GM12892 (cell line): ENCODE measurements around the gene PRMT5.

Experiments used
- DNase-seq: peaks from one replicate; pipeline ENCODE4 v3.0.0; 2011; ENCODE audit not compliant: insufficient read length
- FAIRE-seq: peaks from 2 replicates; lab custom pipeline; 2011; peaks lifted over from hg19 to GRCh38; lab: Jason Lieb, UNC
- POLR2A ChIP-seq: IDR thresholded peaks from 2 replicates; pipeline ENCODE4 v1.6.1; 2011; ENCODE audit warnings: low read depth, low read length, control low read depth
- POLR2AphosphoS5 ChIP-seq: IDR thresholded peaks from 2 replicates; pipeline ENCODE4 v1.6.1; 2011; ENCODE audit warnings: low read depth, low read length, control low read depth
- TAF1 ChIP-seq: IDR thresholded peaks from 2 replicates; pipeline ENCODE4 v1.6.1; 2011; ENCODE audit warnings: low read depth, mild to moderate bottlenecking, control low read depth, low read length, borderline replicate concordance

The PRMT5 gene

DNA sequence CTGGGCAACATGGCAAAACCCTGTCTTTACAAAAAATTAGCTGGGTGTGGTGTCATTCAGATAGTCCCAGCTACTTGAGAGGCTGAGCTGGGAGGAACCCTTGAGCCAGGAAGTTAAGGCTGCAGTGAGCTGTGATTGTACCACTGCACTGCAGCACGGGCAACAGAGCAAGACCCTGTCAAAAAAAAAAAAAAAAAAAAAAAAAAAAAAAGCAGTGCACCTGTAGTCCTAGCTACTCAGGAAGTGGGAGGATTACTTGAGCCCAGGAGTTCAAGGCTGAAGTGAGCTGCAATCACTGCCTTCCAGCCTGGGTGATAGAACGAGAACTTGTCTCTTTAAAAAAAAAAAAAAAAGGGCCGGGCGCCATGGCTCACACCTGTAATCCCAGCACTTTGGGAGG is 40.5 kb downstream of the PRMT5 start:
- FAIRE-seq (no peak), DNase-seq (no peak)
- TF ChIP-seq POLR2AphosphoS5 (no peak), TAF1 (no peak), POLR2A (no peak)

DNA sequence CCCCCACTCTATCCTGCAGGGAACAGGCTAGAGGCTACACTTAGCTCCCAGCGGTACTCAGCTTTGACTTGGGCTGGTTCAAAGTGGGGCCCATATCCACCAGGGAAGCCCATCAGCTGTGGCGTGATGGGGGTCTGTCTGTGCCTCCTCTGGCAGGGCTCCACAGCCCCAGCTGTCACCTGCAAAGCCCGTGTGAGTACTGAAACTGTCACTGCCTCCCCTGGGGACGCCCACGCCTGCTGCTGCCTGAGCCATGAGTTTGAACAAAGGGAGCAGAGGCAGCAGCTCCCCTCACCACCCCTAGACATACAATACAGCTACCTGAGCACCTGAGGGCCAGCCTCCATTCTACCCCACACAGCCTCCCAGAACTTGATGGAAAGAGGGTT is 41.2 kb downstream of the PRMT5 start:
- no peak for DNase-seq
- TF ChIP-seq TAF1 = peak; percentile 63; the same call in 1 of the 2 replicates
- no peak; the same call in 1 of the 2 replicates for TF ChIP-seq POLR2AphosphoS5
- TF ChIP-seq POLR2A = no peak; the same call in 1 of the 2 replicates
- peak; percentile 88 for FAIRE-seq

DNA sequence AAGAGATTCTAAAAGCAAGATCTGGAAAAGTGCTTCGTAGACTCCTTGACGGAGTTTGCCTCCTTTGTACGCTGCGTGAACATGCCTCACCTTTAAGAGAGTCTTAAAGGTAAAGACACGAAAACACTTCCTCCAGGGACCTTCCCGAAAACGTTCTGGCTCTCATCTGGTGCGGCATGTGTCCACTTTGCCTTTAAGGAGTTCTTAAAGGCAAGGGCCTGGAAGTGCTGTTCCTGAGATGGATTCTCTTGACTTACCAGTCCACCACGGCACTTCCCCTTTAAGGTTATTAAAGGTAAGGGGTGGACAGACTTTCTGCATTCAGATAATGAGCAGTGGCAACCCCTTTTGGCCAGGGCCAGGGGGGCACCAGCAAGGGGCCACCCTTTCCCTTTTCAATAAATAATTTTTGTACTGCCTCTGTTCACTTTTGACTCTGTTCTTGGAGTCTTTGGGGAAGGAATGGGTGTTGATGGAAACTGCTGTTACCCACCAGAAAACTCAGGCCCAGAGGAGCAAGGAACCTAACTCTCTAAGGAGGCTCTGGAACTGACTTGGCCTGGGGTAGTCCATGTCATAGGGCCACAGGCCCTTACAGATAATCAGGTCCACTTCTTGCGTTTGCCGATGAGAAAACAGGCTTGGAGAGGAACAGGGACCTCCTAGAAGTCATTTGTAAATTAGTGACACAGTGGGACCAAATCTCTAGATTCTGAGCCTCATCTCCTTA is 41.8 kb downstream of the PRMT5 start:
- FAIRE-seq (peak; percentile 76), DNase-seq (peak; percentile 51)
- 0 out of 2 replicates have a peak, but pooled peaks have one; percentile 12 for TF ChIP-seq POLR2AphosphoS5
- TF ChIP-seq TAF1 = no peak
- TF ChIP-seq POLR2A = 0 out of 2 replicates have a peak, but pooled peaks have one; percentile 54

DNA sequence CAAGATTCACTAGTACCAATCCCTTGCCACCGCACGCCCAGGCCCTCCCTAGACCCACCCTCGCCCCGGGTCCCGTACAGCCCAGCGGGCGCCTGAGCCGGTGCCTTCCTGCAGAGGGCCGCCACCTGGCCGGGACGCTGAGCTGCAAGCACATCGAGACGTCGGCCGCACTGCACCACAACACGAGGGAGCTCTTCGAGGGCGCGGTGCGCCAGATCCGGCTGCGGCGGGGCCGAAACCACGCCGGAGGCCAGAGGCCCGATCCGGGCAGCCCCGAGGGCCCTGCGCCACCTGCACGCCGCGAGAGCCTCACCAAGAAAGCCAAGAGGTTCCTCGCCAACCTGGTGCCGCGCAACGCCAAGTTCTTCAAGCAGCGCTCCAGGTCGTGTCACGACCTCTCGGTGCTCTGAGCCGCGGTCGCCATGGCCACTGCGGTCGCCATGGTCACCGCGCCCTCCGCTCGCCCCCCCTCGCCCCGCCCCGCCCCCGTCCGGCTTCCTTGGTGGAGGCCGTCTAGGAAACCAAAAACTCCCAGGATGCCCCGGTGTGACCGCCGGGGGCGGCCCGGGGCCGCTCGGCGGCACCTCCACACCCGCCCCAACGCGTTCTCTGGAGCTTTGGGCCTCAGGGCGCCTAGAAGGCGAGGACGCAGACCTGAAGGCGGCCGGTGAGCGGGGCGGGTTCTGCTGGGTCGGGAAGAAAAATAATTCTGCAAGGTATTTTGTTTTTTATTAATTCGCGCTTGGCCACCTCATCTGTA is 42.5 kb downstream of the PRMT5 start:
- TF ChIP-seq POLR2A (peak; percentile 79), POLR2AphosphoS5 (no peak)
- FAIRE-seq (peak; percentile 30), DNase-seq (peak; percentile 78)

DNA sequence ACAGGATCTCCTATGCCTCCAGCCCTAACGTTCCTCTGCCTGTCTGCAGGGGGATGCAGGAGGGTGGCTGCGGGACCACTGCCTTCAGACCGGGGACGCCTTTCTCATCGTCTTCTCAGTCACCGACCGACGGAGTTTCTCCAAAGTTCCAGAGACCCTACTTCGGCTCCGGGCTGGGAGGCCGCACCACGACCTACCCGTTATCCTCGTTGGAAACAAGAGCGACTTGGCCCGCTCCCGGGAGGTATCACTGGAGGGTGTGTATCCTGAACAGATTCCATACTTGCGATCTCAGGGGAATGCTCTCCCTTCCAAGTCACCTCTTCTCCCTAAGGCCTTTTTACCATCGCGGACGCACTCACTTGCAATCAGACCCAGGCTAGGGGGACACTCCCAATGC is 43.2 kb downstream of the PRMT5 start:
- FAIRE-seq (no peak), DNase-seq (no peak)
- TF ChIP-seq POLR2AphosphoS5 (no peak), TAF1 (no peak), POLR2A (no peak)

DNA sequence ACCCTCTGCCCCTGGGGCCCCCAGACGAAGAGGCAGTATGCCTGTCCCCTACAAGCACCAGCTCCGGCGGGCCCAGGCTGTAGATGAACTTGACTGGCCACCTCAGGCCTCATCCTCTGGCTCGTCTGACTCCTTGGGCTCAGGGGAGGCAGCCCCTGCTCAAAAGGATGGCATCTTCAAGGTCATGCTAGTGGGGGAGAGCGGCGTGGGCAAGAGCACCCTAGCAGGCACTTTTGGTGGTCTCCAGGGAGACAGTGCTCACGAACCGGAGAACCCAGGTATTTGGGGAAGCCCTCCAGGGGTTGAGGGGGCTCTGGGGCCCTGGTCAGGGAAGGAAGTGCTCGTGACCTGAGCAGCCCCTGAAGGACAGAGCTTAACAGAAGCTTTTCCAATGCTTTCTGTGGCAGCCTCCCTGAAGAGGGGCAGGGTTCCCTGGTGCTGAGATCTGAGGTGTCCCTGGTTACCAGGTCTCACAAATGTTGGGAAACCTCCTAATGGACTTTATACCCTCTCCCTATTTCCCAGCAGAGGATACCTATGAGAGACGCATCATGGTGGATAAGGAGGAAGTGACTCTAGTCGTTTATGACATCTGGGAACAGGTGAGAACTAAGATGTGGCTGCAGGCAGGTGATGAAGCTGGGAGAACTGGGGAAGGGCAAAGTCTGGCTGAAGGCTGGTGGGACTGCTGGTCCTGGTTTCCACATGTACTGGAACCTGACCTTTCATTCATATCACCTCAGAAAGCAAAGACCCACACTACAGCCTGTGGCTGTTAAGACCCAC is 44.2 kb downstream of the PRMT5 start:
- no peak for TF ChIP-seq POLR2A
- TF ChIP-seq POLR2AphosphoS5 = no peak
- no peak for TF ChIP-seq TAF1
- DNase-seq = no peak

DNA sequence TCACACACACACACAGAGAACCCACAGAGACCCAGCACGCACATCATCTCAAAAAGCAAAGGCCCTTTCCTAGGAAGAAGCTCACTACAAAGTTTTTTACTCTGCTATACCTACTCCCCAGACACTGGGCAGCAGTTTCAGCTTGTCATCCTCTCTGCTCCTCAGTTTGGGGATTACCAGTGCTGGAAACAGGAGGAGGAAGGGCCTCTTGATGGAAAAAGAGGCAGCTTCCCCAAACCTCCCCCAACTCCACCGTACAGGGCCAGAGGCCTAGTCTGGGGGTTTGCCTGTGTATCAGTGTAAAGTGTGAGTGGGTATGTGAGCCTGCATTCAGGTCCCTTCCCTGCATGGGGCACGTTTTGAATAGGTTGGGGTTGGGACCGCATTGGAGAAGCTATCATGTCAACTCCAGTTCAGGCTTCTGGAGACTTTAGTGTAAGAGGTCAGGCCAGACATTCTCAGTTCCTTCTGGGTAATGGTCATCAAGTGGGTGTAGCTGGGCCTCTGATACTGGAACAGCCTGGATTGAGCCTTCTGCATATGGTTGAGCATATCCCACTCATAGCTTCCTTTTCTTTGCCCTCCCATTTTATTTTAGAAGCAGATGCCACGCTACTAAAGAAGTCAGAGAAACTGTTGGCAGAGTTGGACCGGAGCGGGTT is 45.0 kb downstream of the PRMT5 start:
- FAIRE-seq (no peak), DNase-seq (no peak)
- TF ChIP-seq POLR2AphosphoS5 = no peak
- no peak for TF ChIP-seq TAF1
- TF ChIP-seq POLR2A = no peak

More for the DNA sequence above, 44.2 kb downstream of the PRMT5 start:
- no peak for FAIRE-seq

DNA sequence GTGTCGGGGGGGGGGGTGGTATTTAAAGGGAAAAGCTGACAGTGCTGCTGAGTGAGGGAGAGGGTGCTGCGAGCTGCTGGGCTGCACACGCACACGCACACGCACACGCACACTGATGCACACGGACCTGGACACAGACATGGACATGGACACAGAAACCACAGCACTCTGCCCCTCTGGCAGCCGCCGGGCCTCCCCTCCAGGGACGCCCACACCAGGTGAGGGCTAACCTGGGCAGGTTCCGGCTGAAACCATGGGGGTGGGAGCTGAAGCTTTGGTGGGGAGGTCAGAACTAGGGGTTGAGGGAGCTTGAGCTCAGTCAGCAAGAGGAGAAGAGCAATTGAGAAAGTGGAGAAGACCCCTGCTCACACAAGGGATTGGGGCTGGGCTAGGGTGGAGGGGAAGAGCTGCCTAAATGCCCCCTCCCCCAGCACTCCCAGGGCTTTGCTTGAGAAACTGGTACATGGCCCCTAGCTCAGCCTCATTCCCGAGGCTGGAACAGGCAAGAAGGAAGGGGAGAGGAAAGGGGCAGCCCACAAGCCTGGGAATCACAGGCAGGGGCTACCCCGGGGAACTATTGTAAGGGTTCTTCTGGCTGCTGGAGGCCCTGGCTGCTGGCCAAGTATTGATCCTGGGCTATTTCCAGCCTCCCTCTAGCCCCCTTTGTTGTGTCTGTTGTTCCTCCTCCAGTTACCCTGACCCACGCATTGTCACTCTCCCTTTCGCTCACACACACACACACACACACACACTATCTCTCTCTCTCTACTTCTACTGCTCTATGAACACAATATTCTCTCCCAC is 45.8 kb downstream of the PRMT5 start, which contains the start of gene REM2:
Gene REM2 (plus strand): TSS at position 50 of the 804 bp plus-strand sequence. CDS start 66 bp downstream, at position 116.
- FAIRE-seq = no peak
- no peak for DNase-seq
- TF ChIP-seq POLR2A (no peak; the same call in 1 of the 2 replicates), POLR2AphosphoS5 (no peak), TAF1 (no peak)

DNA sequence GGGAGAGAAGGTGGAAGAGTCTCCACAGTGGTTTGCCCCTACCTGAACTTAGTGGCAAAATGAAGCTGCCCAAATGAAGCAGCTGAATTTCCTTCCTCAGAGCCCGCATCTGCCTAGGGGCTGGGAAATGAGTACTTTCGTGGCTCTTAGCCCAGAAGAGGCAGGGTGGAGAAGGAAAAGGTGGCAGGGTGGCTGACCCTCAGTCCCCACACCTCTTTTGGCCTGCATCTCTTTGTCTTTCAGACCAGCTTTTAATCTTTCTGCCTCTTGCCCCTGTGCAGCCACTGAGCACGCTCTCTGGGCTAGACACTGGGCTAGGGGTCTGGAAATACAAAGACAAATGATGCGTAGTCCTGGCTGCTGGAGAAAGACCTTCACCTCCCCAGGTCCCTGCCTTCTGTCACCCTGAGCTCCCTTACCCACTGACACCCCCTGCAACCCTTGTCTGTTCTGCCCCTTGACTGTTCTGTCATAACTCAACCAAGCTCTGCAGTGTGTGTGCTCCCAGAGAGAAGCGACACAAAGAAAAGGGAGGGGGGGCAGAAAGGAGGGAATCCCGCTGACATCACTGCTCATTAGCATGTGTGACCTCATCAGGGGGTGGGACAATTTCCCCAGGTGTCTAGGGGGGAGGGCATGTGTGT is 46.5 kb downstream of the PRMT5 start:
- FAIRE-seq (no peak), DNase-seq (no peak)
- TF ChIP-seq POLR2A (0 out of 2 replicates have a peak, but pooled peaks have one; percentile 12), POLR2AphosphoS5 (no peak)
